DOHH2 (cell line): ENCODE data around the gene NAALADL2.
"Not testable (repeated sequence)": the region's sequence is repeated elsewhere in the genome, so short reads cannot be mapped to it uniquely, and the experiment has no call there.

Source experiments
- EZH2phosphoT487 ChIP-seq: fragments of 200-600 bp; sonication (generic); IDR thresholded peaks from 2 replicates; pipeline ENCODE4 v1.6.1; 2017; ENCODE audit warnings: borderline replicate concordance, mild to moderate bottlenecking, antibody characterized with exemption, low read length, moderate library complexity, mixed read lengths
- TF ChIP-seq, protein P1 (sequence below): fragments of 200-600 bp; sonication (generic); IDR thresholded peaks from one replicate; pipeline ENCODE4 v1.5.1; 2014; ENCODE audit warnings: antibody characterized with exemption, mild to moderate bottlenecking, low read depth, low read length; ENCODE audit not compliant: poor library complexity, severe bottlenecking

DNA sequence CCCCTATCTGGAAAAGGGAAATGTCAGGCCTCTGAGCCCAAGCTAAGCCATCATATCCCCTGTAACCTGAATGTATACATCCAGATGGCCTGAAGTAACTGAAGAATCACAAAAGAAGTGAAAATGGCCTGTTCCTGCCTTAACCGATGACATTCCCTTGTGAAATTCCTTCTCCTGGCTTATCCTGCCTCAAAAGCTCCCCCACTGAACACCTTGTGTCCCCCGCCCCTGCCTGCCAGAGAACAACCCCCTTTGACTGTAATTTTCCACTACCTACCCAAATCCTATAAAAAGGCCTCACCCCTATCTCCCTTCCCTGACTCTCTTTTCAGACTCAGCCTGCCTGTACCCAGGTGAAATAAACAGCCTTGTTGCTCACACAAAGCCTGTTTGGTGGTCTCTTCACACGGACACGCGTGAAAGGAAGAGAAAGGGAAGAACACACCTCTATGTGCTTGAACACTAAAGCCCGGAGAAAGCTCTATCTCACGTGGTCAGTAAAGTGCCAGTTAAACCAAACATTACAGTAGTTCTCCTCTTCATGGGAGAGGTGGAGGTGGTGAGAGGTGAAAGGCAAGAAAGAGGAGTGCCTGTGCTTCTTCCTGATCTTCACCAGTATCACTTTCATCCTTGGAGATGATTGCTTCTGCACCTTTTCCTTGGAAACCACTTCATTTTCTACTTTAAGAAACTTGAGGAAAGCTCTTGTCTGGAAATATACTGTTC is 963.8 kb downstream of the NAALADL2 start:
- TF ChIP-seq, protein P1, sequence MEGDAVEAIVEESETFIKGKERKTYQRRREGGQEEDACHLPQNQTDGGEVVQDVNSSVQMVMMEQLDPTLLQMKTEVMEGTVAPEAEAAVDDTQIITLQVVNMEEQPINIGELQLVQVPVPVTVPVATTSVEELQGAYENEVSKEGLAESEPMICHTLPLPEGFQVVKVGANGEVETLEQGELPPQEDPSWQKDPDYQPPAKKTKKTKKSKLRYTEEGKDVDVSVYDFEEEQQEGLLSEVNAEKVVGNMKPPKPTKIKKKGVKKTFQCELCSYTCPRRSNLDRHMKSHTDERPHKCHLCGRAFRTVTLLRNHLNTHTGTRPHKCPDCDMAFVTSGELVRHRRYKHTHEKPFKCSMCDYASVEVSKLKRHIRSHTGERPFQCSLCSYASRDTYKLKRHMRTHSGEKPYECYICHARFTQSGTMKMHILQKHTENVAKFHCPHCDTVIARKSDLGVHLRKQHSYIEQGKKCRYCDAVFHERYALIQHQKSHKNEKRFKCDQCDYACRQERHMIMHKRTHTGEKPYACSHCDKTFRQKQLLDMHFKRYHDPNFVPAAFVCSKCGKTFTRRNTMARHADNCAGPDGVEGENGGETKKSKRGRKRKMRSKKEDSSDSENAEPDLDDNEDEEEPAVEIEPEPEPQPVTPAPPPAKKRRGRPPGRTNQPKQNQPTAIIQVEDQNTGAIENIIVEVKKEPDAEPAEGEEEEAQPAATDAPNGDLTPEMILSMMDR, result not testable (repeated sequence)
- not testable (repeated sequence) for TF ChIP-seq EZH2phosphoT487
